Nephron progenitor cell (in vitro differentiated cells): ENCODE results near the gene DAGLB.
"Not testable (repeated sequence)": the region's sequence is repeated elsewhere in the genome, so short reads cannot be mapped to it uniquely, and the experiment has no call there.

Experiments used
- DNase-seq: peaks from one replicate; pipeline ENCODE4 v3.0.0; 2021
- H3K27ac Mint-ChIP-seq: 2 replicates; pipeline ENCODE4 v1.8.0; 2021; ENCODE audit warnings: mild to moderate bottlenecking, moderate library complexity, mixed read lengths
- H3K27me3 Mint-ChIP-seq: 2 replicates; pipeline ENCODE4 v1.8.0; 2021; ENCODE audit warnings: mild to moderate bottlenecking, low read depth, mixed read lengths; ENCODE audit not compliant: poor library complexity
- H3K36me3 Mint-ChIP-seq: 2 replicates; pipeline ENCODE4 v1.8.0; 2021; ENCODE audit warnings: low read depth, mixed read lengths
- H3K4me1 Mint-ChIP-seq: 2 replicates; pipeline ENCODE4 v1.8.0; 2021; ENCODE audit warnings: mixed read lengths
- H3K4me3 Mint-ChIP-seq: 2 replicates; pipeline ENCODE4 v1.8.0; 2021; ENCODE audit warnings: mild to moderate bottlenecking, moderate library complexity, mixed read lengths
- H3K9me3 Mint-ChIP-seq: 2 replicates; pipeline ENCODE4 v1.8.0; 2021; ENCODE audit warnings: mild to moderate bottlenecking, moderate library complexity, mixed read lengths
- CTCF ChIP-seq: fragments of 200-600 bp; sonication (generic); IDR thresholded peaks from 2 replicates; pipeline ENCODE4 v1.5.0; 2021; ENCODE audit warnings: antibody characterized with exemption

Gene DAGLB

GRCh38 chr7:6475433-6476186 lies 27.9 kb upstream of the DAGLB start:
- peaks cover 36% of the 10 kb centered on the region for H3K4me1 Mint-ChIP-seq
- H3K9me3 Mint-ChIP-seq: no peaks in the 10 kb centered on the region
- peaks cover 35% of the 10 kb centered on the region for H3K36me3 Mint-ChIP-seq
- no peaks in the 10 kb centered on the region for H3K27me3 Mint-ChIP-seq
- no peak for DNase-seq
- H3K4me3 Mint-ChIP-seq: no peak overlapping the region
- no peak for TF ChIP-seq CTCF
- no peak overlapping the region for H3K27ac Mint-ChIP-seq

- no peak for DNase-seq
- Mint-ChIP-seq H3K27me3 (no peaks in the 10 kb centered on the region), H3K4me3 (no peak overlapping the region), H3K36me3 (peaks cover 86% of the 10 kb centered on the region), H3K9me3 (peaks cover 45% of the 10 kb centered on the region), H3K27ac (no peak overlapping the region), H3K4me1 (no peaks in the 10 kb centered on the region)
- TF ChIP-seq CTCF: no peak
Observed at GRCh38 chr7:6465862-6466261, 18.1 kb upstream of the DAGLB start.

- not testable (repeated sequence) for H3K27ac Mint-ChIP-seq, DNase-seq, H3K4me1 Mint-ChIP-seq, H3K4me3 Mint-ChIP-seq, H3K27me3 Mint-ChIP-seq
- Mint-ChIP-seq H3K36me3 (peaks cover 64% of the 10 kb centered on the region), H3K9me3 (peaks cover 33% of the 10 kb centered on the region)
Observed at GRCh38 chr7:6463609-6464008, 15.9 kb upstream of the DAGLB start.

- peaks cover 3% of the 10 kb centered on the region for H3K27me3 Mint-ChIP-seq
- DNase-seq: no peak
- TF ChIP-seq CTCF: no peak
- H3K27ac Mint-ChIP-seq: no peak overlapping the region
- H3K9me3 Mint-ChIP-seq: peaks cover 18% of the 10 kb centered on the region
- H3K36me3 Mint-ChIP-seq: peaks cover 49% of the 10 kb centered on the region
- H3K4me1 Mint-ChIP-seq: no peaks in the 10 kb centered on the region
- H3K4me3 Mint-ChIP-seq: no peak overlapping the region
Observed at GRCh38 chr7:6461946-6462550, 14.3 kb upstream of the DAGLB start.

GRCh38 chr7:6460990-6461584 lies 13.3 kb upstream of the DAGLB start:
- DNase-seq: no peak
- H3K27me3 Mint-ChIP-seq: peaks cover 3% of the 10 kb centered on the region
- peaks cover 39% of the 10 kb centered on the region for H3K36me3 Mint-ChIP-seq
- TF ChIP-seq CTCF: no peak
- H3K4me3 Mint-ChIP-seq: no peak overlapping the region
- H3K9me3 Mint-ChIP-seq: peaks cover 8% of the 10 kb centered on the region
- no peaks in the 10 kb centered on the region for H3K4me1 Mint-ChIP-seq
- no peak overlapping the region for H3K27ac Mint-ChIP-seq

GRCh38 chr7:6460303-6460702 lies 12.5 kb upstream of the DAGLB start:
- no peak for DNase-seq
- no peak overlapping the region for H3K4me3 Mint-ChIP-seq
- no peak for TF ChIP-seq CTCF
- peaks cover 31% of the 10 kb centered on the region for H3K36me3 Mint-ChIP-seq
- peaks cover under 1% of the 10 kb centered on the region for H3K9me3 Mint-ChIP-seq
- H3K27me3 Mint-ChIP-seq: peaks cover 3% of the 10 kb centered on the region
- no peaks in the 10 kb centered on the region for H3K4me1 Mint-ChIP-seq
- H3K27ac Mint-ChIP-seq: no peak overlapping the region

GRCh38 chr7:6458676-6459075 lies 10.9 kb upstream of the DAGLB start:
- not testable (repeated sequence) for H3K9me3 Mint-ChIP-seq, H3K4me3 Mint-ChIP-seq, DNase-seq, H3K27me3 Mint-ChIP-seq, H3K4me1 Mint-ChIP-seq, H3K27ac Mint-ChIP-seq
- H3K36me3 Mint-ChIP-seq: peaks cover 20% of the 10 kb centered on the region
